ENCODE measurements around the gene CCDC171.

Gene CCDC171

DNA sequence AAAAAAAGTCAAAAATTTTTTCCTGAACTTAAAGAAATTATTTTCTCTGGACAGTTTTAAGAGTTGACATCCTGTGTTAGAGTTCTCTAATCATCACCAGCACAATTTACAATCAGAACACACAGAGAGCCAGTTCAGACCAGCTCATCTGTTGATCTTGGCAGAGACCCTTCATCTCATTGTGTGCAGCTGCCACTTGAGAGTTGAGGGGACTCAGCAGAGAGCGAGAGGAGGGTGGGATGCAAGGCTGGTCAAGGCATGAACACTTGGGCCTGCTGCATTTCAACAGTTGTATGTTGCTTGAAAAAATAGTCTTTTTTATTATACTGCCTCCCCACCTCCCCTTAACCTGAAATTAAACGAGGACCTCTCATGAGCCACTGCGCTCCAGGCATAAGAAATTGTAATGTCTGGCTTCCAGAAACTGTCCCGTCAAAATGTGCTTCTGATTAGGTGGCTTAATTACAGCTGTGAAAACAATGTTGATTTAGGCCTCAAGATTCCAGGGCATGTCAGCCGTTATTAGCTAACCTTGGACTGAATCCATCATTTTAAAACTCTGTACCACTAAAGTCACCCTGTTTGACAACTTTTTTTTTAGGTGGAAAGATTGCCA is 383.6 kb downstream of the CCDC171 start:
- Histone ChIP-seq H3F3A (ENCODE audit: insufficient read depth, low read length) (no peaks in the 10 kb centered on the region), H3K27me3 (ENCODE audit: insufficient read depth, low read length) (no peaks in the 10 kb centered on the region), H4K20me1 (ENCODE audit: insufficient read depth, low read length) (no peaks in the 10 kb centered on the region), H3K27ac (ENCODE audit: low read depth, low read length, poor library complexity, severe bottlenecking) (no peak overlapping the region), H2AFZ (ENCODE audit: low read length) (no peak overlapping the region), H3K4me1 (ENCODE audit: insufficient read depth, low read length, severe bottlenecking) (no peaks in the 10 kb centered on the region), H3K36me3 (ENCODE audit: insufficient read depth, low read length) (no peaks in the 10 kb centered on the region), H3K4me3 (ENCODE audit: low read depth, low read length, poor library complexity, severe bottlenecking) (no peak overlapping the region), H3K4me2 (ENCODE audit: low read length) (no peak overlapping the region), H3K9ac (ENCODE audit: low read length) (no peak overlapping the region), H3K9me2 (ENCODE audit: low read depth, low read length) (no peaks in the 10 kb centered on the region), H3K9me3 (ENCODE audit: low read length) (no peaks in the 10 kb centered on the region), H3K79me2 (ENCODE audit: insufficient read depth, low read length) (no peaks in the 10 kb centered on the region)
- TF ChIP-seq, protein P1, sequence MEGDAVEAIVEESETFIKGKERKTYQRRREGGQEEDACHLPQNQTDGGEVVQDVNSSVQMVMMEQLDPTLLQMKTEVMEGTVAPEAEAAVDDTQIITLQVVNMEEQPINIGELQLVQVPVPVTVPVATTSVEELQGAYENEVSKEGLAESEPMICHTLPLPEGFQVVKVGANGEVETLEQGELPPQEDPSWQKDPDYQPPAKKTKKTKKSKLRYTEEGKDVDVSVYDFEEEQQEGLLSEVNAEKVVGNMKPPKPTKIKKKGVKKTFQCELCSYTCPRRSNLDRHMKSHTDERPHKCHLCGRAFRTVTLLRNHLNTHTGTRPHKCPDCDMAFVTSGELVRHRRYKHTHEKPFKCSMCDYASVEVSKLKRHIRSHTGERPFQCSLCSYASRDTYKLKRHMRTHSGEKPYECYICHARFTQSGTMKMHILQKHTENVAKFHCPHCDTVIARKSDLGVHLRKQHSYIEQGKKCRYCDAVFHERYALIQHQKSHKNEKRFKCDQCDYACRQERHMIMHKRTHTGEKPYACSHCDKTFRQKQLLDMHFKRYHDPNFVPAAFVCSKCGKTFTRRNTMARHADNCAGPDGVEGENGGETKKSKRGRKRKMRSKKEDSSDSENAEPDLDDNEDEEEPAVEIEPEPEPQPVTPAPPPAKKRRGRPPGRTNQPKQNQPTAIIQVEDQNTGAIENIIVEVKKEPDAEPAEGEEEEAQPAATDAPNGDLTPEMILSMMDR (IDR thresholded peaks at IDR 0.05; ENCODE audit: low read length), result no peak

- Histone ChIP-seq H3K4me2 (ENCODE audit: low read length) (no peak overlapping the region), H3K79me2 (ENCODE audit: insufficient read depth, low read length) (no peaks in the 10 kb centered on the region), H3K4me1 (ENCODE audit: insufficient read depth, low read length, severe bottlenecking) (no peaks in the 10 kb centered on the region), H3K27ac (ENCODE audit: low read depth, low read length, poor library complexity, severe bottlenecking) (no peak overlapping the region), H3F3A (ENCODE audit: insufficient read depth, low read length) (no peaks in the 10 kb centered on the region), H3K9ac (ENCODE audit: low read length) (no peak overlapping the region), H3K36me3 (ENCODE audit: insufficient read depth, low read length) (no peaks in the 10 kb centered on the region), H3K9me3 (ENCODE audit: low read length) (no peaks in the 10 kb centered on the region), H3K9me2 (ENCODE audit: low read depth, low read length) (no peaks in the 10 kb centered on the region), H4K20me1 (ENCODE audit: insufficient read depth, low read length) (no peaks in the 10 kb centered on the region), H2AFZ (ENCODE audit: low read length) (no peak overlapping the region), H3K27me3 (ENCODE audit: insufficient read depth, low read length) (no peaks in the 10 kb centered on the region), H3K4me3 (ENCODE audit: low read depth, low read length, poor library complexity, severe bottlenecking) (no peak overlapping the region)
- TF ChIP-seq EZH2 (IDR thresholded peaks at IDR 0.05; ENCODE audit: borderline replicate concordance, low read length), result no peak
- TF ChIP-seq, protein P1 (IDR thresholded peaks at IDR 0.05; ENCODE audit: low read length), result no peak
Measured at GRCh38 chr9:15942831-15943424, 390.1 kb downstream of the CCDC171 start.

DNA sequence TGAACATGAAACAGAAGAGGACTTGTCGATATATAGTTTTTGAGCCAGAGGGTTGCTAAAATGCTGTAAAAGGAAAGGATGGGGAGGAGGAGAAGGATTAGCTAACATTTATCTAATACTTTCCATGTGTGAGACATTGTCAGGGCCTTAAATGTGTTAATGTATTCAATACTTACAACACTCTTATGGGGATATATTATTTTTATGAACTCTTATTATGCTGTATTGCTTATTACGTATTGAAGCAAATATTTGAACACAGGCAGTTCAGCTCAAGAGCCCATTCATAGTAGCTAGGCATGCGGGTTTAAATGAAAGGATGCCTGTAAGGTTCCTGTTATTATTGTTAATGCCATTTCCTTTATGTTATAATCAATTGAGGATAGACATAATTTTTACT is 391.5 kb downstream of the CCDC171 start:
- Histone ChIP-seq H3K9ac (ENCODE audit: low read length) (no peak overlapping the region), H3K36me3 (ENCODE audit: insufficient read depth, low read length) (no peaks in the 10 kb centered on the region), H3K4me2 (ENCODE audit: low read length) (no peak overlapping the region), H3K4me3 (ENCODE audit: low read depth, low read length, poor library complexity, severe bottlenecking) (no peak overlapping the region), H4K20me1 (ENCODE audit: insufficient read depth, low read length) (no peaks in the 10 kb centered on the region), H3K79me2 (ENCODE audit: insufficient read depth, low read length) (no peaks in the 10 kb centered on the region), H3F3A (ENCODE audit: insufficient read depth, low read length) (no peaks in the 10 kb centered on the region), H3K4me1 (ENCODE audit: insufficient read depth, low read length, severe bottlenecking) (no peaks in the 10 kb centered on the region), H3K9me2 (ENCODE audit: low read depth, low read length) (no peaks in the 10 kb centered on the region), H3K27me3 (ENCODE audit: insufficient read depth, low read length) (no peaks in the 10 kb centered on the region), H3K27ac (ENCODE audit: low read depth, low read length, poor library complexity, severe bottlenecking) (no peak overlapping the region), H2AFZ (ENCODE audit: low read length) (no peak overlapping the region), H3K9me3 (ENCODE audit: low read length) (no peaks in the 10 kb centered on the region)
- TF ChIP-seq EZH2 (IDR thresholded peaks at IDR 0.05; ENCODE audit: borderline replicate concordance, low read length), result no peak
- TF ChIP-seq, protein P1 (IDR thresholded peaks at IDR 0.05; ENCODE audit: low read length), result no peak

Measured in OCI-LY1 (cell line).